Pulmonary artery endothelial cell (primary cell): ENCODE data around the gene UNCX. TPM values are rescaled to one million over a fixed set of nuclear protein-coding genes. Genes with fewer than 3 reads are reported as not detected.

Experiments
- DNase-seq: peaks from one replicate; pipeline ENCODE4 v3.0.0-alpha.2; 2011; ENCODE audit warnings: low read depth, low spot score
- total RNA-seq: library from RNA; depleted of rRNA; stranded (reverse); fragments of >200 nt; gene quantifications from 2 replicates; pipeline ENCODE4 v1.2.3, GENCODE V29; 2014

UNCX gene
- total RNA-seq, 1 donor from 2014 or later, result not detected

DNA sequence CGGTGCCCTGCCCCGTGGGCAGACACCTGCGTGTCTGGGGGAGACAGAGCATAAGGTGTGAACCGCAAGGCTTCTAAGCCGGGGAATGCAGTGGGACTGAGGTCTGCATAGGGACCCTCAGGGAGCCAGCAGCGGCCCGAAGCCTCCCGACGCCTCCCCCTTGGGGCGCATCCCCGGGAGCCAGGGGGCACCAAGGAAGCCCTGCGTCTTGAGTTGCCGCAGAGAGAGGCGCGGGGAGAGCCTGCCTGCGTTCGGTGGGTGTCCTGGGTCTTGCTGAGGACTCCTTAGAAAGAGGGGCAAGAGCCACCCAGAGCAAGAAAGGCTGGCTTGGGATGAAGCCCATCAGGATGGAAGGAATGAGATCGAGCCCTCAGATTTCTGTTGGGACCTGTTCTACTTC, 18.2 kb upstream of the UNCX start:
- no peak for DNase-seq

DNA sequence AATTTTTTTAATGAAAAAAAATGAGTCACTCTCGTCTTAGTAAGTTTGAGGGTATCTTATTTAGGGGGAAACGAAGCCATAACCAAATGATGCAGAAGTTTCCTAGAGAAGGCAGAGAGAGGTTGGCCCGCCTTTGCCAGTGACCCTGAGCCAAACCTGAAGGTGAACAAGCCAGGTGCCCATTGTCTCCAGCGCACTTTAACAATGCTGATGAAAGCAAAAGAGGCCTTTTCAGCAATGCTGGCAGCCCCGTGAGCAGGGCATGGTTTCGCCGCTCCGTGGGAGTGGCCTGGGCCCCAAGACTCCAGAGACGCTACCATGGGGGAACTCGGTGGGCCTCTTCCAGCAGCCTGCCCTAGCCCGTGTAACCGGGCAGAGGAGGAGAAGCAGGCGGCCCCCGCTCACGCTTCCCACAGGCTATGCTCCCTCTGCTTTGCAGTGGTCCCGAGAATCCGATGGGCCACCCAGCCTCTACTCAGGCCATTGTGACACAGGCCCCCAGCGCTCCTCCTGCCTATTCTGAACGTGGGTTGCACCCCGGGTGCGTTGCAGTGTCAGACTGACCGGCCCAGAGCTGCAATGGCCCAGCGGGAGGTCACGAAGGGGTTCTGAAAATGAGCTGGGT, 14.0 kb upstream of the UNCX start:
- DNase-seq, result no peak

DNA sequence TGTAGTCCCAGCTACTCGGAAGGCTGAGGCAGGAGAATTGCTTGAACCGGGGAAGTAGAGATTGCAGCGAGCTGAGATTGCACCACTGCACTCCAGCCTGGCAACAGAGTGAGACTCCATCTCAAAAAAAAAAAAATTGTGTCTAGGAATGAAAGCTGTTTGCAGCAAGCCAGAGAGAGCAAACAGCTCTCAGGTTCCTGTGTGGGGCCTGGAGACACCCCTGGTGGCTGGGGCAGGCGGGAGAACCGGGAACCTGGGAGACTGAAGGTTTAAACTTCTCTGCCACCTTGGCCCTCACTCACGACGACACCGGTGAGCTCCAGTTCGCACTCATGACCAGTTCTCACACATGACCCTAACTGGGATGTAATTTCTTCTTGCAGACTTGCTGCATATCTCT, 13.2 kb upstream of the UNCX start:
- DNase-seq, result no peak

DNA sequence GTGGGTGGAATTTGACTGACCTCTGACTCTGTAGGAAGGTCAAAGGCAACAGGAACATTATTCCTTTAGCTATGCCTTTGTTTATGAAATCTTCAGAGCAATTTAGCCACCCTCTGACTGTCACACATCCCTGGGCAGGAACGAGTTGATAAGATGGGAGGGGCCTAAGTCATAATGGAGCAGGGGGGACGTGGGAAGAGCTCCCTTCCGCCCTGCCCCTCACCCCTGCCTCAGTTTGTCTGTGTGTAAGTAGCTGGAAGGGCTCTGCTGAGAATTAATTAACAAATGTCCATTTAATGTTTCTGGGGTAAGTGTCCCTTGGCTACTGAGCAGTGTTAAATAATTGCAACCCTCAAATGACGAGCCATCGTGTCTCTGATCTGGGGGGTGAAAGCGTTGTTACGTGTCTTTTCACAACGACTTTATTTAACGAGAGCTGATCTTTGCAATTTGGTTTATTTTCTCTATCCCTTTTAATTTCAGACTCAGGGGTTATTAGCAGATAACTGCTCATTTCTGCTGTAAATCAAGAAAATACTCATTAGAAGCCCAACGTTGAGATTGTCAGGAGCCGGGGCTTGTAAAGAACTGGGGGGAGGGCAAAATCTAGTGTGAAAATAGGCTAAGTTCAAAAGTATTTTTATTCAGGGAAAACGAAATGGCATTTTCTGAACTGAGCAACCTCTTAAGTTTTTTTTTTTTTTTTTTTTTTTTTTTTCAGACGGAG, 12.5 kb upstream of the UNCX start:
- no peak for DNase-seq

DNA sequence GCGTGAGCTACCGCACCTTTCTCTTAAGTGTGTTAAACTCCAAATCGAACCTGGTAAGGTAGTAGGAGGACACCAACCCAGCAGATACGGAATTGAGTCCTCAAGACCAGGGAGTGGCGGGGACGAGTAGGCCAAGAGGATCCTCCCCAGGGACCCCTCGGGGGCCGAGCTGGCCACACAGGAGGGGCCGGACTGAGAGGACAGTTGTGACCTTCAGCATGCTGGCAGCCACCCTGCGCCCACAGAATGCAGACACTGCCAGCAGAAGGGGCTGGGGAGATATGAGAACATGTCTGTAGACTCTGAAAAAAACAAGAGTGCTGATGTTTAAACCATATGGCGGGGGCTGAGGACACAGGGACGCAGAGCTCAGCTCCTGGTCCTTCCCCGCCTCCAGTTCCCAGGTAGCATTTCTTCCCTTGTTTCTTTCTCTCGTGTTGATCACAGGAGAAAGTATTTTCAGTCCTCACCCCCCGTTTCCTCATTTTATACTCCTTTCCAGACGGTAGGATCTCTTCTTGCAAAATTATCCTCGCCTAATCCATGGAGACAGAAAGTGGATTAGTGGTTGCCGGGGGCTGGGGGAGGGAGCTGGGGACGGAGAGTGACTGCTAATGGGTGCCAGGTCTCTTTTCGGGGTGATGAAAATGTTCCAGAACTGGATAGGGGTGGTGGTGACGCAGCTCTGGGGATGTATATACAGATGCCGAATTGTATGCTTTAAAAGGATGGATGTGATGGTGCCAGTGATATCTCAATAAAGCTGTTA, 11.5 kb upstream of the UNCX start:
- no peak for DNase-seq

DNA sequence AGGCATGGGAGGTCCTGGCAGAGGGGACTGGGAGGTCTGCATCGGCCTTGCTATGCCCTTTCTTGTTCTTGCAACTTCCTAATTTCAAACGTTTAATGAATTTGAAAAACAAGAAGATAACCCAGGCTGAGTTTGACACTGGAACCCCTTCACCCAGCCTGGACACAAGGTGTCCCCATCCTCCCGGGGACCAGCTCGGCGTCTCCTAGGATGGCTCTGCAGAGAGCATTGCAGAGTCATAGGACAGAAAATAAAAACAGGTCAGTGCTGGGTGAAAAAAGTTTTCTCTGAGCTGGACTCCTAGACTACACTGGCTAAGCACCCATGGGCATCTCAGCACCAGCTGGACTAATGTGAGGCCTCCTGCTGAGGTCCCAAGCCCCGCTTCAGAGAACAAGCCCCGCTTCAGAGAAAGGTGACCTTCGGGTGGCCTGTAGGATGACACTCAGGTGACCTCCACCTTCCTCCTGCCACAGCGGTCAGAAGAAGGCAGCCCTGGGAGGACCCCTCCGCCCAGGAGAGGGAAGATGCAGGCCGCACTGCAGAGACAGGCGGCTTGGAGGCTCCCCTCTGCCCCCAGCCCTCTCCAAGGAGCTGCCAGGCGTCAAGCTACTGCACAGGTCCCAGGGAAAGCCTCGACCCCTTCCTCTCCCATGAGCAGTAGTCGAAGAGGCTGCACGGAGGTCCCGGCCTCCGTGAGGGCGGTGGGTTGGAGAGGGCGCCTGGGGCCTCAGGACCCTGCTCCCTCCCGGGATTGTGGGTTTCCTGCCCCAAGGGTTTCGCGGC, 9.3 kb upstream of the UNCX start:
- no peak for DNase-seq

DNA sequence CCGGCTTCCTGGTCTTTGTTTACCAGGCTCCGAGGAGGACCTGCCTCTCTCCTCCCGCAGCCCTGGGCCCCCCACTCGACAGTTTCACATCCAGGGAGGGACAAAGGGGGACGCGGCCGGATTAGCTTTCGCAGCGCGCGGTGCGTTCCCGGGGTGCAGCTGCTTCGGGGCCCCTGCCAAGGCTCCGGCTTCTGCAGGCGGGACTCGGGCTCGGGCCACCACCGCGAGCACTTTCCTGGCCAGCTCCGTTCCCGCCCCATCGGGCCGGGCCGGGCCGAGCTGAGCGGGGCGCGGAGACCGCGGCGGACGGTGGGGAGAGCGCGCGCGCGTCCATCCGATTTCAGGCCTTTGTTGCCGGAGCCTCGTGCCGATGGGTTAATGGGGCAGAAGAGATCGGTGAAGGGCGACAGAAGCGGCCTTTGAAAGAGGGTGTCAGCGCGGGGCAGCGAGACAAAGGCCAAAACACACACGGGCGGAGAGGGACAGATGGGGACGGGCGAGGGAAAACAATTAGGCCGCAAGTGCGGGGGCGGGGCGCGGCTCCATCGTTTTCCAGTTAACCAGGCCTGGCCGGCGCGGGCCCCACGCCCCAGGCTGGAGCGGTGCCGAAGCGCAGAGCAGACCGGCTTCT, 8.5 kb upstream of the UNCX start:
- no peak for DNase-seq

DNA sequence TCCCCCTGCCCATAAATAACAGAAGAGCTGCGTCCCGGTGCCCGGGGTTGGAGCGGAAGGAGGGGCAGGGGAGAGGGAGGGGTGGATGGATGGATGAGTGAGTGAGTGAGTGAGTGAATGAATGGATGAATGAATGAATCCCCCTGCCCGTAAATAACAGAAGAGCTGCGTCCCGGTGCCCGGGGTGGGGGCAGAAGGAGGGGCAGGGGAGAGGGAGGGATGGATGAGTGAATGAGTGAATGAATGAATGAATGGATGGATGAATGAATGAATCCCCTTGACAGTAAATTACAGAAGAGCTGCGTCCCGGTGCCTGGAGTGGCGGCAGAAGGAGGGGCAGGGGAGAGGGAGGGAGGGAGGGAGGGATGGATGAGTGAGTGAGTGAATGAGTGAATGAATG, 7.6 kb upstream of the UNCX start:
- DNase-seq, result no peak

DNA sequence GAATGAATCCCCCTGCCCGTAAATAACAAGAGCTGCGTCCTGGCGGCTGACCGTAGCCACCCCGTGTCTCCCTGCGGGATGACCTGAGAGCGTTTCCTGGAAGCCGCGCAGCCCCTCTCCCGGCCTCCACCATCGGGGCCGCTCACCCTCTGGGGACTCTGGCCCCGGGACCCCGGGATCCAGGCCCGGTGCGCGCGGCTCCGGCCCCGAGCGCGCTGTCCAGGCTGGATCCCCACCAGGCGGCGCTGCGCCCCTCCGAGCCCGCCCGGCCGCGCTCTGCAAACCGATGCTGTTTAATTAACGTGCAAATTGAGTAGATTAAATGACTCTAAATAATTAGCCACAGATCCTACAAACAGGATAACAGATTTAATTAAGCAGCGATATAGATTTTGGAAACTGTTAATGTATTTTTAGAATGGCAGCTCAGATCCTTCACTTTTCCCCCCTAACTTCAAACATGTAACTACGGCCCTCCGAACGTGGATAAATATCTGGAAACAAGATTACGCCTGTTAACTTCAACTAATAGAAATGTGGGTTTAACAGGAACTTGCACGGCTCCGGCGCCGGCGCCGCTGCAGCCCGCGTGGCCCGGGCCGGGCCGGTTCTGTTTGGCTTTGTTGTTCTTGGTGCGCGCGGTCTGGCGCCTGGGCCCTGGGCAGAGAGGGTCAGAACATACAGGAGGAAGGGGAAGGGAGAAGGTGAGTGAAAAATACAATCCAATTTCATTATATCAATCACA, 7.1 kb upstream of the UNCX start:
- DNase-seq, result no peak

DNA sequence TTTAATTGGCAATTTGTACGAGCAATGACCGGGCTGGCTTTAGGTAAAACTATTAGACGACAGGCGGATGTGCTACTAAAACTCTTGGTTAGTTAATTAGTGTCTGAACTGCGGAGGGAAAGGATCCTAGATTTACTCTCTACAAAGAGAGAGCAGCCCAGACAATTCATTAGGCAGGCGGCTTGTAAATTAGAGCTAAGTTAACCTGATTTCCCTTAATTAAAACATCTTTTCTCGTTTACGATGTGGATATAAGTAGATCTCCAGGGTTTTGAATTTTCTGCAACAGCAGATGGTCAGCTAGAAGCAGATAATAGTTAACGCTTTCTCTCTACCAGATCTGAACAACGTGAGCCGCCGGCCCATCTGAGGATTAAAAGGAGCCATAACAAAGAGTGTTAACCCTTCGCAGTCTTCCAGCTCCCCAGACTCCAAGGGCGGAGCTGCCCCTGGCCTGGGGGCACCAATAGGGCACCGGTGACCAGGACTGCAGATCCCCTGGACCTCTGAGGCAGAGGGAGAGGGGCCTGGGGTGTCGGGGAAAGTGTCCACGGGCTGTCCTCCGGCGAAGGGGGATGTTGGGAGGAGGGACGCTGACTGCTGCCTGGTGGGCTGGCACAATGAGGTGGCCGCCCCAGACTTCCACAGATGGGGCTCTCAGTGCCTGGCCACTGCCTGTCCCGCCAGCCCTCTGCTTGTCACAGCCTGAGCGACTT, 6.3 kb upstream of the UNCX start:
- DNase-seq, result no peak

DNA sequence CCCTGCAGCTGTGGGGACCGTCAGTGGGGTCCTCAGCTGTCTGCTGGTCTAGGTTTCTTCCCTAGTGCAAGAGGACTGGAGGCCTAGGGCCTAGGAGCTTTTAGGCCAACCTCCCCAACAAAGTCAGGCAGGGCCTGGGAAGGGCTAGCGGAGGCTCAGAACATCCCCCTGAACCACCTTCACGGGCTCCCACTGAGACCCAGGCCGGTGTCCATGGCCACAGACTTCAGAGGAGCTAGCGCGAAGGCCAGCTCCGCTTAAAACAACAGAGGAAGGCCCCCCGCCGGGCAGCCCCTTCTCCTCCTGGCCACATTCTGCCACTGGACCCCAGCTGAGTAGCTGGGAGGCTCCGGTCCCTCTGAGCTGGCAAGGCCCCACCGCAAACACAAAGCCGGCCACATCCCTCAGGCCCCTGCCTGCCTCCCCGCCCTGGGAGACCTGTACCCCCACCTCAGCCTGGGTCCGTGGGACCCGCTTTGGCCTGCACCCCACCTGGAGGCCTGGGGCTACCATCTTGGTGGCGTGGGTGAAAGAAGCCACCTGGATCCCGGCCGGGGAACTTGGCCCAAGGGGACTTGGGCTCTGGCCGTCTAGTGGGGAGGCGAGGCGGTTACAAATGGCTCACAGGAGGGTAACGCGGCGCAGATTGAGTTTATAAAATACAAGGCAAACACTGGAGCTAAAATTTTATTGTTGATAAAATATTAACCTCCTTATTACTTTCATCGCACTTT, 5.4 kb upstream of the UNCX start:
- DNase-seq, result no peak

DNA sequence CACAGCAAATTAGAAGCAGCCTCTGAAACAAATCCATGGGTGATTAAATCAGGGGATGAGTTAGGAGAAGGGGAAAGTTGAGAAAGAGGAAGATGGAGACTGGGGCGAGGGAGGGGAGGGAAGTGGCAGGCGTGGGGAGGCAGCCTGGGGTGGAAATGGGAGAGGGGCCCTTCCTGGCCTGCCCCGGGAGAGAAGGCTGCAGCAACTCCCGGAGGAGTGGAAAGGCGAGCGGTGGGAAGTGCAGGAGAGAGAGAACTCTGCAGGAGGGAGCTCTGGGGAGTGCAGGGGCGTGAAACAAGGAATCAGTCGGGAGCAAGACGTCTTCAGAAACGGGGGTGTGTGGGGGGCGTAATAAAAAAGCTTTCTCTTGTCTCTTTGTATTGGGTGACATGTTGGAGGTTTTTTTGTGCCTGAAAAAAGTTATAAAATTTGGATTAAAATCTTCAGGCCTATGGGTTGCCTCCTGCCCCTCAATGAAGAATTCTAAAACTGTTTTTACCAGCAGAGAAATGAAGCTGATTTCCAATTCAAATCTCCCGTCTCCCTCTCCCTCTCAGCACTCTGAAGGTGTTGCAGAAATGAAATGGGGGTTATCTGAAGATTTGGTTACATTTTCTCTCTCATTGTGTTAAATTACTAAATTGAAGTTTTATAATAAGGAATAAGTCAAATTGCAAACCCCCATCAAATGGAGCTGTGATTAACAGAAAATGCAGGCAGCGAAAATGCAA, 4.7 kb upstream of the UNCX start:
- no peak for DNase-seq

DNA sequence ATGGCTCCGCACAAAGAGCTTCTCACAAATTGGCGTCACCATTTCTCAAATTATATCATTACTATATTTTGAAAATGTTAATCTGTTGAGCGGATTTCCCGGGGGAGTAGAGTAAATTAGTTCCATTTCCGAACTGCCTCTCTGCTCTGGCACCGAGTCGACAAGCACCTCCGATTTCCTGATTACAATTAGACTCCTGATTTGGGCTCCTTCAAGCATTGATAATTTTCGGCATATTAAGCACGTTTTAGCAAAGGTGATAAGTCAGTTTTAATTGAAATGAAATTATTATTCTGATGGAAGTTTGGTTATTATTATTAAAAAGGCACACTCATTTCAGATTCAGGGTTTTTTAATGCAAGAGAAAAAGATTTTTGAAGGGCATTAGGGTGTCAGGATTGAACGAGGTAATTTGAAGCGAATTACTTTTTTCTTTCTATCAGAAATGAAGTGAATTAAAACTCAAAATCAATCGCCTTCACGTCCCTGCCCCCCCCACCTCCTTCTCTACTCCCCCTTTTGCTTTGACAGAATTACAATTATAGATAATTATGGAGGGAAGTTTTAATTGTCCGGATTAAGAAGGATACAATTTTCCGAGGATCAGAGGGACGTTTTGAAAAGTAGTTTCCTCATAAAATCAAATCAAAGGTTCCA, 4.0 kb upstream of the UNCX start:
- DNase-seq, result no peak

DNA sequence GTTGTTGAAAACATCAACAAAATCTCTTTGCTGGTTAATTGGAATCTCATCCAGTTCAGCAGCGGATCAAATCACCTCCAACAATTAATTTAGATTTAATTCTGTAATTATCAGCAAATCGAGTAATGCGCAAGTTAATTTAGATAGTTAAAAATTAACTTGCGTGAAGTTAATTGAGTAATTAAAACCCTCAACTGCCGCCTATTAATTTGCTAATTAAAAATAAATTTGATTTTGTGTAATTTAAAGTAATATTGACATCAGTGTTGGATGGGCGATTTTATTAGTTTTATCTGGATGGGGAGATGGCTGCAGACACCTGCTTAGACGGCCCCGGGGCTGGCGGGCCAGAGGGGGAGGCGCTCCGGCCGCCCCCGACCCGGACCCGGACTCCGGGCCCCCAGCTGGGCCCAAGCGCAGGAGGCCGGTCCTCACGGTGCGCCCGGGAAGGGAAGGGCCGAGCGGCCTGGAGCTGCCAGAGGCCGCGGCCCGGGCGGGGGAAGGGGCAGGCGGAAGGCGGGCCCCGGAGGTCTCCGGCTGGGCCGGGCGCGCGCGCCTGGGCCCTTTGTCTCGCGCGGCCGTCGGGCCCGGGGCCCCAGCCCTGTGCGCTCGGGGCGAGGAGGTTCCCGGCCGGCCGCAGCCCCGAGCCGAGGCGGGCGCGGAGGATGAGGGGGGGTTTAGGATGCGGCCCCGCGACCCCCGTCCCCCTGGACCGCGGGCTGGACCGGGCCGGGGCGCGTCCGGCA, 3.3 kb upstream of the UNCX start:
- DNase-seq, result no peak

DNA sequence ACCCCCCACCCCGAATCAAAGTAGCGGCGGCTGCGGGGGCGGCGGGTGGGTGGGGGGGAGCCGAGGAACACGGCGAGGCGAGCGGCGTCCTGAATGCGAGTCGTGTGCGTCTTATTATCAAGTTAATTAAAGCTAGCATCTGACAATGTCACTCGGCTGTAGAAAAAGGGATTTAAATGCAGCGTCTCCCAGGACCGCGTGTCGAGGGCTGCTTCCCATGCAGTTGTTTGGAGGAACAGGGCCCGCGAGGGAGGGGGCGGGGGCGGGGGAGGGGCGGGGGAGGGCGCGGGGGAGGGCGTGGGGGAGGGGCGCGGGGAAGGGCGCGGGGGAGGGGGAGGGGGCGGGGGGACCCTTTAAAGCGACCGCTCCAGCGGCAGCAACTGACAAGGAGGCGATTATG, 2.7 kb upstream of the UNCX start:
- no peak for DNase-seq

DNA sequence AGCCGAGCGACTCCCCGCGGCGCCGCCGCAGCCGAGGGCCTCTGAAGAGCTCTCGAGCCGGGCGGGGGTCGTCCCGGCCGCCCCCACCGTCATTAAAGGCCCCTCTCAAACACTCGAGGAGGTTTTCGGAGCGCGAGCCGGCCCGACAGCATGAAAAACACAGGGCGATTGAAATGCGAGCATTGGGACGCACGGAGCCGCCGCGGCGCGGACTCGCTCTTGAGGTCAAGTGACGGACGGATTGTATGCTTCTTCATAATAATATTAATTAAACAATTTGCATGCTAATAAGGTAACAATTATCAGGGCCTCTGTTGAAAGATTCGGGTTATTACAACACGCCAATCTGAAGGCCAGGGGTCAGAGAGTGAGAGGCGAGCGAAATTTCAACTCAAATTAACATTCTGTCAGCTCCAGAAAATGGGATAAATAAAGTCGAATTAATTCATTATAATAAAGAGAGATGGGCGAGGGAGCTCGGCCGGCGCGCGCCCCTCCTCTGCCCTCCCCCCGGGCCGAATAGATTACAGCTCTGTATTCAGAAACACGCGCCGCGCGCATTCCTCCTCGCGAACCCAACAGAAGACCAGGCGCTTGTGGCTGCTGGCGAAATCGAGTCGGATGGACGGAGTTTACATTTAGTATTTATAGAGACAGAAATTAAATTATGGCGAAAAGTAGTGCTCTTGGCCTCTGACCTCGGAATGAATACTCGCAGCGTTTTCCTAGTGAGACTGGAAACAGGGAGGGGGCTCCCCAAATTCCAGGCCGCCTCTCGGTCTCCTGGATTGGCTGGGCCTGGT, 2.1 kb upstream of the UNCX start:
- DNase-seq, result no peak
